PFSK-1 (cell line): Measurements from ENCODE around the gene METTL8.

Source experiments
- FOXP2 ChIP-seq: optimal IDR thresholded peaks from 2 replicates; pipeline ENCODE3; 2011; ENCODE audit warnings: borderline replicate concordance, control low read depth, inconsistent platforms; ENCODE audit not compliant: insufficient read depth; ENCODE audit errors: extremely low read length, extremely low read depth
- POLR2AphosphoS5 ChIP-seq: IDR thresholded peaks from 2 replicates; pipeline ENCODE4 v1.6.1; 2012; ENCODE audit warnings: low read depth, mild to moderate bottlenecking, control low read depth, low read length, moderate library complexity
- SIN3A ChIP-seq: IDR thresholded peaks from 2 replicates; pipeline ENCODE4 v1.6.1; 2012; ENCODE audit warnings: mild to moderate bottlenecking, low read length, moderate library complexity, borderline replicate concordance; ENCODE audit not compliant: insufficient read depth
- TAF1 ChIP-seq: IDR thresholded peaks from 2 replicates; pipeline ENCODE4 v1.6.1; 2012; ENCODE audit warnings: low read length, control low read depth, borderline replicate concordance; ENCODE audit not compliant: insufficient read depth
- TF ChIP-seq, protein P1 (sequence below), 2 experiments: IDR thresholded peaks; 2 replicates each; pipeline versions ENCODE4 v1.6.1 to v1.8.0; 2011 to 2012; ENCODE audit warnings: low read depth in 2 of 2, low read length in 2 of 2, control low read depth in 1 of 2, inconsistent platforms in 1 of 2, mild to moderate bottlenecking in 1 of 2, moderate library complexity in 1 of 2; ENCODE audit not compliant: insufficient read depth in 1 of 2

DNA sequence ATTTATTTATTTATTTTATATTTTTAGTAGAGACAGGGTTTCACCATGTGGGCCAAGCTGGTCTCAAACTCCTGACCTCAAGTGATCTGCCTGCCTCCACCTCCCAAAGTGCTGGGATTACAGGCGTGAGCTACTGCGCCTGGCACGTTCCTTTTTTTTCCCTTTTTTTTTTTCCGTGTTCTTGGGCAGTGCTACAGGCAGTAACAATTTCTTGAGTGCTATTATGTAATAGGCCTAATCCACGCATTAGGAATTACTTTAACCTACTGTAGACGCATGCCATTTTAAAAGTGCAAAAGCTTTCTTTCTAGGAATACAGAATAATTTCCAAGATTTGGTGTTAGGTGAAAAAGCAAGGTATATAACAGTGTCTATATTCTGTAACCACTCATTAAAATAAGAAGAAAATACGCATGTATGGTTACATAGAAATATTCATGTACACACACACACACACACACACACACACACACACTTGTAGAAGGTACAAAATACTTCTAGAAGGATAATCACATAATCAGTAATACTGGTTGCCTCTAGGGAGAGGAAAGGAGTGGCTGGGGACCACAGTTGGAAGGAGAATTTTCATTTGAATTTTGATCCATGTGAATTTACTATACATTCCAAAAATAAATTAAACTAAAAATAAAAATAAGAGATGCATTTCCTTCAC lies 92.3 kb downstream of the METTL8 start:
- TF ChIP-seq POLR2AphosphoS5 (no peak), TAF1 (no peak), FOXP2 (no peak), SIN3A (no peak)
- TF ChIP-seq, protein P1, sequence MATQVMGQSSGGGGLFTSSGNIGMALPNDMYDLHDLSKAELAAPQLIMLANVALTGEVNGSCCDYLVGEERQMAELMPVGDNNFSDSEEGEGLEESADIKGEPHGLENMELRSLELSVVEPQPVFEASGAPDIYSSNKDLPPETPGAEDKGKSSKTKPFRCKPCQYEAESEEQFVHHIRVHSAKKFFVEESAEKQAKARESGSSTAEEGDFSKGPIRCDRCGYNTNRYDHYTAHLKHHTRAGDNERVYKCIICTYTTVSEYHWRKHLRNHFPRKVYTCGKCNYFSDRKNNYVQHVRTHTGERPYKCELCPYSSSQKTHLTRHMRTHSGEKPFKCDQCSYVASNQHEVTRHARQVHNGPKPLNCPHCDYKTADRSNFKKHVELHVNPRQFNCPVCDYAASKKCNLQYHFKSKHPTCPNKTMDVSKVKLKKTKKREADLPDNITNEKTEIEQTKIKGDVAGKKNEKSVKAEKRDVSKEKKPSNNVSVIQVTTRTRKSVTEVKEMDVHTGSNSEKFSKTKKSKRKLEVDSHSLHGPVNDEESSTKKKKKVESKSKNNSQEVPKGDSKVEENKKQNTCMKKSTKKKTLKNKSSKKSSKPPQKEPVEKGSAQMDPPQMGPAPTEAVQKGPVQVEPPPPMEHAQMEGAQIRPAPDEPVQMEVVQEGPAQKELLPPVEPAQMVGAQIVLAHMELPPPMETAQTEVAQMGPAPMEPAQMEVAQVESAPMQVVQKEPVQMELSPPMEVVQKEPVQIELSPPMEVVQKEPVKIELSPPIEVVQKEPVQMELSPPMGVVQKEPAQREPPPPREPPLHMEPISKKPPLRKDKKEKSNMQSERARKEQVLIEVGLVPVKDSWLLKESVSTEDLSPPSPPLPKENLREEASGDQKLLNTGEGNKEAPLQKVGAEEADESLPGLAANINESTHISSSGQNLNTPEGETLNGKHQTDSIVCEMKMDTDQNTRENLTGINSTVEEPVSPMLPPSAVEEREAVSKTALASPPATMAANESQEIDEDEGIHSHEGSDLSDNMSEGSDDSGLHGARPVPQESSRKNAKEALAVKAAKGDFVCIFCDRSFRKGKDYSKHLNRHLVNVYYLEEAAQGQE (IDR thresholded peaks at IDR 0.05; ENCODE audit: insufficient read depth in 1 of 2, low read depth in 2 of 2, low read length in 2 of 2), result no peak
